Neural cell (in vitro differentiated cells): ENCODE data around the gene FGD3. TPM values are rescaled to one million over a fixed set of nuclear protein-coding genes. Genes with fewer than 3 reads are reported as not detected.

ENCODE experiments used
- H2AFZ ChIP-seq: fragments of 200-600, 300-800 bp; sonication (generic), shearing (Covaris generic); 2 replicates; pipeline ENCODE4 v1.6.0; 2014; ENCODE audit warnings: low read depth, mild to moderate bottlenecking, antibody characterized with exemption, low read length, moderate library complexity
- H3F3A ChIP-seq: fragments of 200-600 bp; shearing (Covaris generic); 2 replicates; pipeline ENCODE4 v1.6.1; 2016; ENCODE audit warnings: mild to moderate bottlenecking, moderate library complexity, mixed read lengths, antibody characterized with exemption, low read length; ENCODE audit not compliant: insufficient read depth, poor library complexity, severe bottlenecking
- H3K27ac ChIP-seq: fragments of 200-600, 300-800 bp; sonication (generic), shearing (Covaris generic); 2 replicates; pipeline ENCODE4 v1.5.1; 2014; ENCODE audit warnings: mild to moderate bottlenecking, low read length, moderate library complexity
- H3K27me3 ChIP-seq: fragments of 300-800, 200-600 bp; sonication (generic), shearing (Covaris generic); 2 replicates; pipeline ENCODE4 v1.6.0; 2014; ENCODE audit warnings: mild to moderate bottlenecking, low read depth, low read length, moderate library complexity; ENCODE audit not compliant: insufficient read depth
- H3K36me3 ChIP-seq: fragments of 300-800, 200-600 bp; sonication (generic), shearing (Covaris generic); 2 replicates; pipeline ENCODE4 v1.5.1; 2014; ENCODE audit warnings: mild to moderate bottlenecking, antibody characterized with exemption, low read length, moderate library complexity; ENCODE audit not compliant: insufficient read depth
- H3K4me2 ChIP-seq: fragments of 300-800, 200-600 bp; sonication (generic), shearing (Covaris generic); 2 replicates; pipeline ENCODE4 v1.6.0; 2014; ENCODE audit warnings: mild to moderate bottlenecking, low read length
- H3K4me3 ChIP-seq: fragments of 300-800, 200-600 bp; sonication (generic), shearing (Covaris generic); 2 replicates; pipeline ENCODE4 v1.5.1; 2014; ENCODE audit warnings: mild to moderate bottlenecking, low read length, moderate library complexity
- H3K79me2 ChIP-seq: fragments of 200-600 bp; shearing (Covaris generic); replicated peaks from 2 replicates; pipeline ENCODE4 v1.6.0; 2014; ENCODE audit warnings: mild to moderate bottlenecking, low read length, moderate library complexity; ENCODE audit not compliant: insufficient read depth
- H3K9ac ChIP-seq: fragments of 300-800, 200-600 bp; sonication (generic), shearing (Covaris generic); 2 replicates; pipeline ENCODE4 v1.6.1; 2016; ENCODE audit warnings: mild to moderate bottlenecking, low read length, mixed read lengths
- H3K9me2 ChIP-seq: fragments of 200-600 bp; shearing (Covaris generic); 2 replicates; pipeline ENCODE4 v1.6.1; 2016; ENCODE audit warnings: mild to moderate bottlenecking, low read length, mixed read lengths; ENCODE audit not compliant: insufficient read depth
- H3K9me3 ChIP-seq: fragments of 200-600, 300-800 bp; sonication (generic), shearing (Covaris generic); 2 replicates; pipeline ENCODE4 v1.6.1; 2016; ENCODE audit warnings: mild to moderate bottlenecking, mixed run types, low read length, moderate library complexity, mixed read lengths
- H4K20me1 ChIP-seq: fragments of 200-600 bp; shearing (Covaris generic); 2 replicates; pipeline ENCODE4 v1.6.1; 2016; ENCODE audit warnings: mild to moderate bottlenecking, mixed run types; ENCODE audit not compliant: insufficient read depth
- EP300 ChIP-seq: fragments of 450-650 bp; conservative IDR thresholded peaks from 2 replicates; pipeline ENCODE4 v1.6.1; 2014; ENCODE audit warnings: antibody characterized with exemption, mild to moderate bottlenecking, moderate library complexity; ENCODE audit not compliant: poor library complexity, severe bottlenecking
- EZH2 ChIP-seq: fragments of 200-600, 300-800 bp; shearing (Covaris generic), sonication (generic); IDR thresholded peaks from 2 replicates; pipeline ENCODE4 v1.6.1; 2014; ENCODE audit warnings: antibody characterized with exemption, low read length, borderline replicate concordance, mild to moderate bottlenecking; ENCODE audit not compliant: insufficient read depth, poor library complexity, severe bottlenecking
- MXI1 ChIP-seq: fragments of 450-650 bp; conservative IDR thresholded peaks from 2 replicates; pipeline ENCODE4 v1.6.1; 2014; ENCODE audit warnings: antibody characterized with exemption, mild to moderate bottlenecking; ENCODE audit not compliant: poor library complexity, severe bottlenecking
- POLR2AphosphoS5 ChIP-seq: IDR thresholded peaks from 2 replicates; pipeline ENCODE4 v1.6.1; 2012
- RAD21 ChIP-seq: fragments of 450-650 bp; conservative IDR thresholded peaks from 2 replicates; pipeline ENCODE4 v1.6.1; 2014; ENCODE audit warnings: antibody characterized with exemption, mild to moderate bottlenecking, moderate library complexity
- SMC3 ChIP-seq: fragments of 450-650 bp; conservative IDR thresholded peaks from 2 replicates; pipeline ENCODE4 v1.6.1; 2014; ENCODE audit warnings: antibody characterized with exemption, mild to moderate bottlenecking, moderate library complexity; ENCODE audit not compliant: poor library complexity
- TAF1 ChIP-seq: IDR thresholded peaks from 2 replicates; pipeline ENCODE4 v1.6.1; 2012; ENCODE audit warnings: low read depth
- polyA plus RNA-seq: library from polyadenylated mRNA; depleted of rRNA; stranded (reverse); fragments of >200 nt; gene quantifications from 2 replicates; pipeline ENCODE4 v1.2.3, GENCODE V29; 2014

Gene FGD3
- polyA plus RNA-seq, 1 donor from 2014 or later, result 8.3 TPM

DNA sequence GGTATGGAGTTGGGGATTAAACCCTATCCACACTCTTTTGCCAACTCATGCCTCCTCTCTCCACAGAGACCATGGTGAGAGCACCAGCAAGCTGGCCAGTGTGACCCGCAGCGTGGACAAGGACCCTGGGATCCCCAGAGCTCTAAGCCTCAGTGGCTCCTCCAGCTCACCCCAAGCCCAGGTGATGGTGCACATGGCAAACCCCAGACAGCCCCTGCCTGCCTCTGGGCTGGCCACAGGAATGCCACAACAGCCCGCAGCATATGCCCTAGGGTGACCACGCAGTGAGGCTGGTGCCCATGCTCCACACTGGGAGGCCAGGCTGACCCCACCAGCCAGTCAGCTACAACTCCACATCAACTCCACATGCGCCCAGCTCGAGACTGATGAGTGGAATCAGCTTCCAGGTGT is 137.2 kb downstream of the FGD3 start:
- Histone ChIP-seq H3K4me2 (no peak overlapping the region), H3K36me3 (no peaks in the 10 kb centered on the region), H3K9me2 (no peaks in the 10 kb centered on the region), H2AFZ (no peak overlapping the region), H3K79me2 (no peaks in the 10 kb centered on the region), H3K27ac (no peak overlapping the region), H3K9me3 (no peaks in the 10 kb centered on the region), H3K9ac (no peak overlapping the region), H4K20me1 (no peaks in the 10 kb centered on the region), H3F3A (no peaks in the 10 kb centered on the region), H3K4me3 (no peak overlapping the region), H3K27me3 (no peaks in the 10 kb centered on the region)
- TF ChIP-seq MXI1 (no peak), RAD21 (no peak)

GRCh38 chr9:93085676-93086075 is 138.4 kb downstream of the FGD3 start:
- H3K27me3 ChIP-seq, result no peaks in the 10 kb centered on the region
- H3K79me2 ChIP-seq, result no peaks in the 10 kb centered on the region
- no peak overlapping the region for H3K4me3 ChIP-seq
- H2AFZ ChIP-seq, result no peak overlapping the region
- TF ChIP-seq MXI1 (no peak), POLR2AphosphoS5 (no peak), RAD21 (no peak), TAF1 (no peak), EZH2 (no peak), SMC3 (no peak), EP300 (no peak)
- H3F3A ChIP-seq, result no peaks in the 10 kb centered on the region
- no peaks in the 10 kb centered on the region for H4K20me1 ChIP-seq
- no peak overlapping the region for H3K4me2 ChIP-seq
- no peaks in the 10 kb centered on the region for H3K36me3 ChIP-seq
- no peaks in the 10 kb centered on the region for H3K9me3 ChIP-seq
- H3K9ac ChIP-seq, result no peak overlapping the region
- no peaks in the 10 kb centered on the region for H3K9me2 ChIP-seq
- no peak overlapping the region for H3K27ac ChIP-seq

Other genes with a start within 250 kb of the FGD3 start
- 22.4 and 24.7 TPM in 2 replicates for gene BICD2, start 182.7 kb upstream of the FGD3 start, polyA plus RNA-seq
- 25.7 and 26.0 TPM in 2 replicates for gene ZNF484, start 69.5 kb upstream of the FGD3 start, polyA plus RNA-seq
- not detected in 2 replicates for gene SUSD3, start 111.2 kb downstream of the FGD3 start, polyA plus RNA-seq
- 56.0 and 66.7 TPM in 2 replicates for gene CARD19, start 148.7 kb downstream of the FGD3 start, polyA plus RNA-seq
- 2.7 and 7.6 TPM in 2 replicates for gene NINJ1, start 186.7 kb downstream of the FGD3 start, polyA plus RNA-seq
- 37.1 and 38.3 TPM in 2 replicates for gene WNK2, start 236.6 kb downstream of the FGD3 start, polyA plus RNA-seq